ENCODE measurements around the gene ZNF253.
A peak's percentile ranks its signal among the peaks of the same experiment; 100 is the strongest.
"Not testable (repeated sequence)": the region's sequence is repeated elsewhere in the genome, so short reads cannot be mapped to it uniquely, and the experiment has no call there.

The ZNF253 gene

DNA sequence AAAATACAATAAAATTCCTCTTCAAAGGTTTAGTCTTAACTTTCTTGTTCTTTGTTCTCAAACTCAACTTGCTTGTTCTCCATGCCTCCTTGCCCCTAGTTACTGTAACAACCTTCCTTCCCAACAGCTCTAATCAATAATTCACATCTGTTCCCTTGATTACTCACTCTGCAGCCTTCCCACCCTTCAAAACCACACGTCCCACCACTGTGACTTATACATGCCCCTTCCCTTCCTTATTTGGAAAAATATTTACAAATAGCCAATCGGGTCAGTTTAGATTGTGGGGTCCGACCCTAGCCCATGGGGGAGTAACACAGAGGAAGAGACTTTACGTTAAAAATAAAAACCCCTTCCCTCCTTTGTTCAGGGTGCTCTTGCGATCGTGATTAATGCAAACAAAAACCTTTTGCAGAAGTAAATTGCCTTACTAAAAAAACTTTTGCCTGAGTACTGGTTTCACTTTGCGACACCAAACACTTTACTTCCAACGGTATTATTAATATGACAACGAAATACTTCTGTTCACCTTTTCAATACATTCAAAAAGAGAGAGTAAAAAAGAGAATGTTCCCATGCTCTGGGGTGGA lies 34.6 kb downstream of the ZNF253 start:
- peak; percentile 6 for DNase-seq (ENCODE audit: low spot score)

DNA sequence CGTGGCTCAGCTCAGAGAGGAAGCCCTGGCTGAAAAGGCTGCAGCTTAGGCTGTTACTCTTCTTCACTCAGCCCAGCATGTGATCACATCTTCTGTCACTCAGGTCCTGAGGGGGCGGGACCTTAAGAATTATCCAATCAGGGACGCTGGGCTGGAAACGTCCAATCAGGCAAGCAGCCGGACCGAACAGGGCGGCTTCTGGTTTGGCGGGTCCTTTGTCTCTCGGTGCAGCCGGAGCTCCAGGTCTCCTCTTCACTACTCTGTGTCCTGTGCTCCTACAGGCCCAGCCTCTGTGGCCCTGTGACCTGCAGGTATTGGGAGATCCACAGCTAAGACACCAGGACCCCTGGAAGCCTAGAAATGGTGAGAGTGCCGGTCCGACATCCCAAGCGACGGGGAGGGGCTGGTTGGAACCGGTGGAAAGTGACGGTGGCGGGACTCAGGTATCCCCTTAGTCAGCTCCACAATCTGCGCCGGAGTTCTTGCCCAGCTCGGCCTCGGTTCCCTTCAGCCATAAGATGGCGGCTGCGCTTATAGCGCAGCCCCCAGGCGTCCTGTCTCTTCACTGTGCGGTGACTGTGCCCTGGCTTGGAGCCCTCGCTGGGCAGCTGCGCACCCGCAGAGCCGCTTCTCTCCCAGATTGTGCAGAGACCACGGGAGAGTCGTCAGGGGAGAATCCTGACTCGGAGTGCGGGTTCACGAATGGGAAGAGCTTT lies 35.2 kb downstream of the ZNF253 start, which contains the start of gene ZNF93:
TSS of gene ZNF93 (plus strand) at position 218 of the 716 bp plus-strand sequence. CDS start at position 361, 143 bp downstream.
- peak; percentile 96 for DNase-seq (ENCODE audit: low spot score)

DNA sequence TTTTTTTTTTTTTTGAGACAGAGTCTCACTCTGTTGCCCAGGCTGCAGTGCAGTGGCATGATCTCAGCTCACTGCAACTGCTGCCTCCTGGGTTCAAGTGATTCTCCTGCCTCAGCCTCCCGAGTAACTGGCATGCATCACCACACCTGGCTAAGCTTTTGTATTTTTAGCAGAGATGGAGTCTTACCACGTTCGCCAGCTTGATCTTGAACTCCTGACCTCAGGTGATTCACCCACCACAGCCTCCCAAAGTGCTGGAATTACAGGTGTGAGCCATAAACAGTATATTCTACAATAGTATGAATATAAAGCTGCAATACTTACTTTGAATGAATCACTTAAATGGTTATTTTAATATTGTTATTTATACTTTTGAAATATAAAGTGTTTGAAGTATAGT lies 41.9 kb downstream of the ZNF253 start:
- not testable (repeated sequence) for DNase-seq (ENCODE audit: low spot score)

DNA sequence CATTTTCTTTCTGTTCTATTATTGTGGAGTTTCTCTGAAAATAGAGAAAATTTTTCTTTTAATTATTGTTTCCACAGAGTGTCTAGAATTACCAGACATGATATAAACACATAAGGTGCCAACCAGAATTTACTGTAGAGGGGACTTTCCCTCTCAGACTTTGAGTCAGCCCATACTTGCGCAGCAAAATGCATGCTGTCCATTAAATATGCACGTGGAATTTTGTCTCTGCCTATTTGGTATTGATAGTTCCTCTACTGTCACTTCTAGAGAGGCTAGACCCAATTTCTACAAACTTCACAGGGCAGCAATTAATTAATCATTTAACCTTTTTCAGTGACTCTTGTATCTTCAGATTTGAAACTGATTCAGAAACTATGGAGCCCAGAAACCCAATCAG lies 44.0 kb downstream of the ZNF253 start:
- DNase-seq (ENCODE audit: low spot score) = no peak

DNA sequence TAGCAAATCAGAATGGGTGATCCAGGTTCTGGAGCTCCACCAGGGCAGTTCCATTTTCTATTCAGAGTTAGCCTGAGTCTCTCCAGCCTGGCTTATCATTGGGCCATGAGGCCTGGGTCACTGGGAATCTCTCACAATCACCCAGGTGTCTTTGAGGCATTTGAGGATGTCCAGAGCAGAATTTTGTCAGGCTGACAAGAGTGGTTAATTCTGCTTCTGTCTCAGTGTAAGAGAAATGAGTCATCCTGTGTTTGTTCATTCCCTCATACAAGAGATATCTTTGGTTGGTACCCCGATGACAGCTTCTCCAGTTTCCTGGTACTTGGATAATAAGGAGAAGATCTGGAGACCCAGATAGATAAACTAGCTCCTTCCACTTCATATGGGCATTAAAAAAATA lies 45.5 kb downstream of the ZNF253 start:
- DNase-seq (ENCODE audit: low spot score) = no peak

DNA sequence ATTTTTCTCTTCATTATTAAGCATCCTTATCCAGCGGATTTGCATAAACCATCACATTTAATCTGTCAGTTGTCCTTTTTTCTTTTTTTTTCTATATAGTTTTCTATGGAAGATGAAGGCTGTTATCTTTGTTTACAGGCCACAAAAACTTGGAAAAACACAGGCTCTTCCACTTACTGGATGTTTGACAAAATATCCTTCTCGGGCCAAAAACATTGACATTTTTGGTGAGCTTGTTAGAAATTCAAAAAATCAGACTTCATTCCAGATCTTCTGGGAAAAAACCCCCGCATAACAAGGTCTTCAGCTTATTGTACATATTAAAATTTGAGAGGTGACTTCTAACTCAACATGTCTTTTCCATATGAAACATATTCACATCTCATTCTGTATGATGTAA lies 48.9 kb downstream of the ZNF253 start:
- DNase-seq (ENCODE audit: low spot score) = no peak

DNA sequence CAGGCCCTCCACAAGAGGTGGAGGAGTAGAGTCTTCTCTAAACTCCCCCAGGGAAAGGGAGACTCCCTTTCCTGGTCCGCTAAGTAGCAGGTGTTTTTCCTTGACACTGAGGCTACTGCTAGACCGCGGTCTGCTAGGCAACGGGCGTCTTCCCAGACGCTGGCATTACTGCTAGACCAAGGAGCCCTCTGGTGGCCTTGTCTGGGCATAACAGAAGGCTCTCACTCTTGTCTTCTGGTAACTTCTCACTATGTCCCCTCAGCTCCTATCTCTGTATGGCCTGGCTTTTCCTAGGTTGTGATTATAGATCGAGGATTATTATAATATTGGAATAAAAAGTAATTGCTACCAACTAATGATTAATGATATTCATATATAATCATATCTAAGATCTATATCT lies 64.7 kb downstream of the ZNF253 start:
- DNase-seq (ENCODE audit: low spot score) = not testable (repeated sequence)

DNA sequence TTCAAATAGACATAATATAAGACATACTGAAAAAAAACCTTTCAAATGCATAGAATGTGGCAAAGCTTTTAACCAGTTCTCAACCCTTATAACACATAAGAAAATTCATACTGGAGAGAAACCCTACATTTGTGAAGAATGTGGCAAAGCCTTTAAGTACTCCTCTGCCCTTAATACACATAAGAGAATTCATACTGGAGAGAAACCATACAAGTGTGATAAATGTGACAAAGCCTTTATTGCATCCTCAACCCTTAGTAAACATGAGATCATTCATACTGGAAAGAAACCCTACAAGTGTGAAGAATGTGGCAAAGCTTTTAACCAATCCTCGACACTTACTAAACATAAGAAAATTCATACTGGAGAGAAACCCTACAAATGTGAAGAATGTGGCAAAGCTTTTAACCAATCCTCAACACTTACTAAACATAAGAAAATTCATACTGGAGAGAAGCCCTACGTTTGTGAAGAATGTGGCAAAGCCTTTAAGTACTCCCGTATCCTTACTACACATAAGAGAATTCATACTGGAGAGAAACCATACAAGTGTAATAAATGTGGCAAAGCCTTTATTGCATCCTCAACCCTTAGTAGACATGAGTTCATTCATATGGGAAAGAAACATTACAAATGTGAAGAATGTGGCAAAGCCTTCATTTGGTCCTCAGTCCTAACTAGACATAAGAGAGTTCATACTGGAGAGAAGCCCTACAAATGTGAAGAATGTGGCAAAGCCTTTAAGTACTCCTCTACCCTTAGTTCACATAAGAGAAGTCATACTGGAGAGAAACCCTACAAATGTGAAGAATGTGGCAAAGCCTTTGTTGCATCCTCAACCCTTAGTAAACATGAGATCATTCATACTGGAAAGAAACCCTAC lies 68.0 kb downstream of the ZNF253 start:
- DNase-seq (ENCODE audit: low spot score) = not testable (repeated sequence)

DNA sequence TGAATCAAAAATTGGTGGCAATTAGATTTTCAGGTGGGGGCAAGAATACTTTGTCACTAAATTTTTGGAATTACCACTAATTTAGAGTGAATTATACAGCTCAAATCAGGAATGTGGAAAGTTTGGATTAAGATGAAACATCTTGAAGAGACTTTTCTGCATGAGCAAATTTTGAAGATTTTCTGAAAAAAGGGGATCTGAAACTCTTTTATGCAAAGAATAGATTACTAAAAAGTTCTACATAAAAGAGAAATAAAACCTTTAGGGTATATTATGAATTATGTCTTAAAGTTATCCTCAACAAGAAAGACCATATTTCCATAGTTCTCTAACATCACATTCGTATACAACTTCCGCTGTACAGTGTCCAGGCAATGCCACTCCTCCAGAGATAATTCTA lies 71.7 kb downstream of the ZNF253 start:
- DNase-seq (ENCODE audit: low spot score) = no peak

DNA sequence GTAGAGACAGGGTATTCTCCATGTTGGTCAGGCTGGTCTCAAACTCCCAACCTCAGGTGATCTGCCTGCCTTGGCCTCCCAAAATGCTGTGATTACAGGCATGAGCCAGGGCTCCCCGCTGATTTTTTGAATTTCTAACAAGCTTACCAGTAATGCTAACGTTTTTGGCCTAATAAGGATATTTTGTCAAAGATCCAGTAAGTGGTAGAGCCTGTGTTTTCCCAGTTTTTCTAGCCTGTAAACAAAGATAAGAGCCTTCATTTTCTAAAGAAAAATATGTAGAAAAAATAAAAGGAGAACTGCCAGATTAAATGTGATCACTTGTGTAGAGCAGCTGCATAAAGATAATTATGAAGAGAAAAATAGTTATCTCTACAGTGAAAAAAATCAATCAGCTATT lies 72.8 kb downstream of the ZNF253 start:
- DNase-seq (ENCODE audit: low spot score) = no peak

DNA sequence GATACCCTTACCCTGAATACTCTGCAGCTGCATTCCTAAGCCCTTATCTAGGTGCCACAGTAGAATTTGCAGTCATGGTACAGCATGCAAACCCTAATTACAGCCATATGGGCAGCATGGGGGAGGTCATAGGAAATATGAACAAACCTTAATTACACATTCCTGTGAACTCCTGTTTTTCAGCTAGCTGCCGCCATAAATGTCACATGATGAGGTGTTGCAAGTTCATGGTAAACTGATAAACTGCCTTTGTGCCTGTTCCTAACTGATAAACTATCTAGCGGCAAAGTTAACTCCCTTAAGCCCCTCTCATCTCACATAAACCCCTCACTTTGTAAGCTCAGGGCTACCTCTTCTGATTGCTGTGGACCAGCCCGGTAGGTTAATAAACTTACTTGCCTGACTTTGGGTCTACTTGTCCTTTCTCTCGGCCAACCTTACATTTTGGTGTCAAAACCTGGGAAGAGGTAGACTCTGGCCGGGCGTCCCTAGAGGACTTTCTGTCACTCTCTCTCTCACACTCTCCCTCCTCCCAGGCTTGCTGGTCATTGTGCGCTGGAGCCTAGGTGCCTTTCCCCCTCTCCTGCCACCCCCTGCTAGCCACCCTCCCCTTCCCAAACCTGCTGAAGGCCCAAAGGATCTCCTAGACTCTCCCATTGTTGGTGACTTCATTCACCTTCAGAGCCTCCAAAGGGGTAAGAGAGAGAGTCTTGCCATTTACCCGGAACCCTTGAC lies 78.3 kb downstream of the ZNF253 start:
- DNase-seq (ENCODE audit: low spot score) = no peak
